Measurements from ENCODE around the gene PIGU.

- TF ChIP-seq CTCF (conservative IDR thresholded peaks at IDR 0.05 in 1 of 2, IDR thresholded peaks at IDR 0.05 in 1 of 2; ENCODE audit: low read depth in 1 of 2, low read length in 2 of 2) (no peak), EZH2 (IDR thresholded peaks at IDR 0.05; ENCODE audit: low read length, missing control alignments) (no peak)
Observed at GRCh38 chr20:34706912-34707784, 30.3 kb upstream of the PIGU start.
